ENCODE measurements around the gene ELOB. TPM values are rescaled to one million over a fixed set of nuclear protein-coding genes. Genes with fewer than 3 reads are reported as not detected.

Gene ELOB
- total RNA-seq, 1 donor from 2014 or later, result 183 TPM

GRCh38 chr16:2744711-2745110, 32.4 kb downstream of the ELOB start:
- no peak overlapping the region for H3K4me3 Mint-ChIP-seq (ENCODE audit: unreplicated experiment)
- peaks cover 2% of the 10 kb centered on the region for H3K9me3 Mint-ChIP-seq (ENCODE audit: unreplicated experiment)
- TF ChIP-seq CTCF (IDR thresholded peaks at IDR 0.05; ENCODE audit: partially characterized antibody, unreplicated experiment), result no peak
- H3K4me1 Mint-ChIP-seq (ENCODE audit: low read depth, unreplicated experiment), result peaks cover 7% of the 10 kb centered on the region
- no peaks in the 10 kb centered on the region for H3K36me3 Mint-ChIP-seq (ENCODE audit: unreplicated experiment)
- no peaks in the 10 kb centered on the region for H3K27me3 Mint-ChIP-seq (ENCODE audit: unreplicated experiment)
- no peak overlapping the region for H3K27ac Mint-ChIP-seq (ENCODE audit: unreplicated experiment)
- no peak for DNase-seq

GRCh38 chr16:2743007-2743810, 33.9 kb downstream of the ELOB start:
- TF ChIP-seq CTCF (IDR thresholded peaks at IDR 0.05; ENCODE audit: partially characterized antibody, unreplicated experiment), result no peak
- no peaks in the 10 kb centered on the region for H3K36me3 Mint-ChIP-seq (ENCODE audit: unreplicated experiment)
- no peak overlapping the region for H3K27ac Mint-ChIP-seq (ENCODE audit: unreplicated experiment)
- H3K27me3 Mint-ChIP-seq (ENCODE audit: unreplicated experiment), result no peaks in the 10 kb centered on the region
- no peak for DNase-seq
- H3K9me3 Mint-ChIP-seq (ENCODE audit: unreplicated experiment), result peaks cover 2% of the 10 kb centered on the region
- no peak overlapping the region for H3K4me3 Mint-ChIP-seq (ENCODE audit: unreplicated experiment)
- H3K4me1 Mint-ChIP-seq (ENCODE audit: low read depth, unreplicated experiment), result peaks cover 4% of the 10 kb centered on the region

- H3K4me3 Mint-ChIP-seq (ENCODE audit: unreplicated experiment), result no peak overlapping the region
- no peaks in the 10 kb centered on the region for H3K27me3 Mint-ChIP-seq (ENCODE audit: unreplicated experiment)
- no peak for DNase-seq
- no peak for TF ChIP-seq CTCF (IDR thresholded peaks at IDR 0.05; ENCODE audit: partially characterized antibody, unreplicated experiment)
- peaks cover 2% of the 10 kb centered on the region for H3K9me3 Mint-ChIP-seq (ENCODE audit: unreplicated experiment)
- H3K36me3 Mint-ChIP-seq (ENCODE audit: unreplicated experiment), result no peaks in the 10 kb centered on the region
- H3K27ac Mint-ChIP-seq (ENCODE audit: unreplicated experiment), result no peak overlapping the region
- H3K4me1 Mint-ChIP-seq (ENCODE audit: low read depth, unreplicated experiment), result peaks cover 4% of the 10 kb centered on the region
Observed at GRCh38 chr16:2742323-2743006, 34.6 kb downstream of the ELOB start.

- peaks cover 2% of the 10 kb centered on the region for H3K9me3 Mint-ChIP-seq (ENCODE audit: unreplicated experiment)
- DNase-seq, result no peak
- no peak for TF ChIP-seq CTCF (IDR thresholded peaks at IDR 0.05; ENCODE audit: partially characterized antibody, unreplicated experiment)
Observed at GRCh38 chr16:2741168-2741567, 35.9 kb downstream of the ELOB start.

GRCh38 chr16:2740476-2740875, 36.6 kb downstream of the ELOB start:
- H3K4me3 Mint-ChIP-seq (ENCODE audit: unreplicated experiment), result no peak overlapping the region
- no peak for DNase-seq
- peaks cover 2% of the 10 kb centered on the region for H3K9me3 Mint-ChIP-seq (ENCODE audit: unreplicated experiment)
- H3K36me3 Mint-ChIP-seq (ENCODE audit: unreplicated experiment), result no peaks in the 10 kb centered on the region
- TF ChIP-seq CTCF (IDR thresholded peaks at IDR 0.05; ENCODE audit: partially characterized antibody, unreplicated experiment), result no peak
- no peak overlapping the region for H3K27ac Mint-ChIP-seq (ENCODE audit: unreplicated experiment)
- H3K27me3 Mint-ChIP-seq (ENCODE audit: unreplicated experiment), result no peaks in the 10 kb centered on the region
- peaks cover 4% of the 10 kb centered on the region for H3K4me1 Mint-ChIP-seq (ENCODE audit: low read depth, unreplicated experiment)

More at GRCh38 chr16:2741168-2741567, 35.9 kb downstream of the ELOB start:
- no peak overlapping the region for H3K27ac Mint-ChIP-seq (ENCODE audit: unreplicated experiment)
- H3K4me3 Mint-ChIP-seq (ENCODE audit: unreplicated experiment), result no peak overlapping the region
- H3K36me3 Mint-ChIP-seq (ENCODE audit: unreplicated experiment), result no peaks in the 10 kb centered on the region
- no peaks in the 10 kb centered on the region for H3K27me3 Mint-ChIP-seq (ENCODE audit: unreplicated experiment)
- H3K4me1 Mint-ChIP-seq (ENCODE audit: low read depth, unreplicated experiment), result peaks cover 4% of the 10 kb centered on the region
